ENCODE results near the gene TECPR2. TPM values are rescaled to one million over a fixed set of nuclear protein-coding genes. Genes with fewer than 3 reads are reported as not detected.

The TECPR2 gene
- total RNA-seq, 1 experiment from 2014 or later, result 9.3 TPM

- H3K4me1 Mint-ChIP-seq (ENCODE audit: low read depth, unreplicated experiment), result no peaks in the 10 kb centered on the region
- no TSS peak for BruUV-seq (replicated peaks)
- no peaks in the 10 kb centered on the region for H3K27me3 ChIP-seq (replicated peaks; ENCODE audit: control insufficient read depth, insufficient read depth, low read length)
- TF ChIP-seq CTCF (IDR thresholded peaks at IDR 0.05; ENCODE audit: insufficient read depth in 1 of 2, low read depth in 1 of 2, low read length in 1 of 2, severe bottlenecking in 1 of 2, unreplicated experiment in 1 of 2), result no peak
- no peaks in the 10 kb centered on the region for H3K27me3 Mint-ChIP-seq (ENCODE audit: insufficient read depth, unreplicated experiment)
- H3K4me3 Mint-ChIP-seq (ENCODE audit: unreplicated experiment), result no peak overlapping the region
- H3K27ac Mint-ChIP-seq (ENCODE audit: unreplicated experiment), result no peak overlapping the region
- no peak for DNase-seq
- H3K9me3 Mint-ChIP-seq (ENCODE audit: unreplicated experiment), result no peaks in the 10 kb centered on the region
- H3K4me3 ChIP-seq (ENCODE audit: low read depth, low read length), result no peak overlapping the region
- CTCF ChIA-PET, result interaction anchor here (0.6 kb wide), 1 partner anchor 19 kb away, joined by 5 read pairs; no protein-coding TSS in a partner anchor
- H3K36me3 Mint-ChIP-seq (ENCODE audit: insufficient read depth, unreplicated experiment), result peaks cover 11% of the 10 kb centered on the region
- H3K36me3 ChIP-seq (ENCODE audit: control insufficient read depth, insufficient read depth, low read length), result no peaks in the 10 kb centered on the region
- intact Hi-C loops (cut with micrococcal nuclease; ENCODE audit: unreplicated experiment), result no loop called here
- no peaks in the 10 kb centered on the region for H3K9me3 ChIP-seq
- POLR2A ChIA-PET, result no interaction called here
- H3K4me1 ChIP-seq, result peaks cover 24% of the 10 kb centered on the region
Measured at GRCh38 chr14:102512793-102513300, 150.1 kb downstream of the TECPR2 start.

GRCh38 chr14:102513899-102514772 is 151.4 kb downstream of the TECPR2 start:
- ChIA-PET CTCF (no interaction called here), POLR2A (no interaction called here)
- H3K36me3 ChIP-seq (ENCODE audit: control insufficient read depth, insufficient read depth, low read length), result no peaks in the 10 kb centered on the region
- H3K27me3 ChIP-seq (replicated peaks; ENCODE audit: control insufficient read depth, insufficient read depth, low read length), result no peaks in the 10 kb centered on the region
- H3K27ac Mint-ChIP-seq (ENCODE audit: unreplicated experiment), result no peak overlapping the region
- H3K27me3 Mint-ChIP-seq (ENCODE audit: insufficient read depth, unreplicated experiment), result no peaks in the 10 kb centered on the region
- no peak overlapping the region for H3K4me3 ChIP-seq (ENCODE audit: low read depth, low read length)
- no peak for DNase-seq
- intact Hi-C loops (cut with micrococcal nuclease; ENCODE audit: unreplicated experiment), result no loop called here
- peaks cover 6% of the 10 kb centered on the region for H3K36me3 Mint-ChIP-seq (ENCODE audit: insufficient read depth, unreplicated experiment)
- BruUV-seq (replicated peaks), result no TSS peak
- H3K9me3 ChIP-seq, result no peaks in the 10 kb centered on the region
- H3K9me3 Mint-ChIP-seq (ENCODE audit: unreplicated experiment), result no peaks in the 10 kb centered on the region
- H3K4me3 Mint-ChIP-seq (ENCODE audit: unreplicated experiment), result no peak overlapping the region
- TF ChIP-seq CTCF (IDR thresholded peaks at IDR 0.05; ENCODE audit: insufficient read depth in 1 of 2, low read depth in 1 of 2, low read length in 1 of 2, severe bottlenecking in 1 of 2, unreplicated experiment in 1 of 2), result no peak
- H3K4me1 Mint-ChIP-seq (ENCODE audit: low read depth, unreplicated experiment), result no peaks in the 10 kb centered on the region
- H3K4me1 ChIP-seq, result peaks cover 14% of the 10 kb centered on the region

- Mint-ChIP-seq H3K9me3 (ENCODE audit: unreplicated experiment) (no peaks in the 10 kb centered on the region), H3K27ac (ENCODE audit: unreplicated experiment) (no peak overlapping the region), H3K27me3 (ENCODE audit: insufficient read depth, unreplicated experiment) (no peaks in the 10 kb centered on the region), H3K4me3 (ENCODE audit: unreplicated experiment) (no peak overlapping the region), H3K36me3 (ENCODE audit: insufficient read depth, unreplicated experiment) (peaks cover 6% of the 10 kb centered on the region), H3K4me1 (ENCODE audit: low read depth, unreplicated experiment) (no peaks in the 10 kb centered on the region)
- no peak for TF ChIP-seq CTCF (IDR thresholded peaks at IDR 0.05; ENCODE audit: insufficient read depth in 1 of 2, low read depth in 1 of 2, low read length in 1 of 2, severe bottlenecking in 1 of 2, unreplicated experiment in 1 of 2)
- ChIA-PET CTCF (interaction anchor here (0.7 kb wide), 2 partner anchors 34 to 55 kb away, joined by 9 to 10 read pairs; no protein-coding TSS in a partner anchor), POLR2A (no interaction called here)
- Histone ChIP-seq H3K36me3 (ENCODE audit: control insufficient read depth, insufficient read depth, low read length) (no peaks in the 10 kb centered on the region), H3K4me1 (peaks cover 13% of the 10 kb centered on the region), H3K27me3 (replicated peaks; ENCODE audit: control insufficient read depth, insufficient read depth, low read length) (no peaks in the 10 kb centered on the region), H3K4me3 (ENCODE audit: low read depth, low read length) (no peak overlapping the region), H3K9me3 (no peaks in the 10 kb centered on the region)
- BruUV-seq (replicated peaks), result no TSS peak
- intact Hi-C loops (cut with micrococcal nuclease; ENCODE audit: unreplicated experiment), result no loop called here
- no peak for DNase-seq
Measured at GRCh38 chr14:102514987-102515733, 152.4 kb downstream of the TECPR2 start.

All from Caco-2 (cell line).